NCI-H2171 (cell line): ENCODE measurements around the gene BPIFB6.

Experiments used
- DNase-seq: peaks from one replicate; lab custom pipeline; 2025; lab: John Stamatoyannopoulos, UW

Gene BPIFB6

DNA sequence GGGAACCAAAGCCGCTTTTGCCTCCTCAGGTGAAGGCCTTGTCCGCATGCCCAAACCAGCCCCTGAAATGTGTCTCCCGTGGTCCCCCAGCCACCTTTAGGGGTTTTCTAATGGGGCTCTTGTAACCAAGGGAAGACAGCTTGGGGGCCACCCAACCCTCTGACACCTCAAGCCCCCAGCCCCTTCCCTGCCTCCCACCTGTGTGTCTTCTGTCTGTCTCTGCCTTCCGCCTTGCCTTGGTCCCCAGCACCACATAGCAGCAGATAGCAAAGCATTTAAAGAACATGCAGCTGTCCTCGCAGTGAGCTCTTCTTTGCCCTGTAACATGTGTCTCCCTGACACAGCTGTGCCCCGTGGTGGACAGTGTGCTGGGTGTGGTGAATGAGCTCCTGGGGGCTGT lies 31.8 kb downstream of the BPIFB6 start:
- DNase-seq, result no peak

DNA sequence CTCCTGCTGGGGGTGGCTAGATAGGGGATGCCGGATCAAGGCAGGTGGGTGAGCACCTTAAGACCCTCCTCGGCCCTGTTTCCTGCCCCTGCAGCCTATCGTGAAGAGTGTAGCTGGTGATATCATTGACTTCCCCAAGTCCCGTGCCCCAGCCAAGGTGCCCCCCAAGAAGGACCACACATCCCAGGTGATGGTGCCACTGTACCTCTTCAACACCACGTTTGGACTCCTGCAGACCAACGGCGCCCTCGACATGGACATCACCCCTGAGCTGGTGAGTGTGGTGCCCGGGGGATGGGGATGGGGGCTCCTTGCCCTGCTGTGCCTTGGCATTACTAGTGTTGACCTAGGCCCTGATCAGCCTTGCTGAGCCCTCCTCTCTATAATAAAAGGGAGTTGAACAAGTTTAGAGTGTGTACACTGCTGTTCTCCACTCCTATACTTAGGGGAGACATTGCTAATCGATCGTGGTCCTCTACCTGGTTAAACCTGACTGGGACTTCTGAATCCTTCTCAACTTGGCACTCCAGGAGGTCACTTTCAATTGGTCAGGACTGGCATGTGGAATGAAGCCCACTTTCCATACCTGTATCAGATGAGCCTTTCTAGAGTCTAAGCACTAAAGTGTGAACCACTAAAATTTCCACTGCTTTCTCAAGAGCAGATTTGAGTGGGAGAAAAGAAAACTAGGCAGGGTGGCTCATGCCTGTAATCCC lies 33.3 kb downstream of the BPIFB6 start:
- DNase-seq, result no peak

DNA sequence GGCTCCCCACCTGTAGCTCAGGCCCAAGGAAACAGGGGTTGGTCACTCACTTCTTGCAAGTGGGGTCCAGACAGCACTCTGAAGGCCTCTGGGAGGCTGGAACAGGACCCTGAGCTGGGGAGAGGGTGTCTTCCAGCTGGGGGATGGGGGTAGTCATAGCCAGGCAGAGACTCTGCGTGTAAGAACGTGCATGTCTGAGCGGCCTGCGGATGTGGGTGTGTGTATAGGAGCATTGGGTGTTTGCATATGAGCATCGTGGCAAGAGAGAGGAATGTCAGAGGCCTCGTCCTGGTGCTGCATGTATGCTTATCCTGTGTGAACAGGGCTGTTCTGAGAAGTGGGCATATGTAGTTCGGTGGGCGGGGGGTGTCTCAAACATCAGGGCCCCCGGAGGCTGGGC lies 34.3 kb downstream of the BPIFB6 start:
- DNase-seq, result no peak

DNA sequence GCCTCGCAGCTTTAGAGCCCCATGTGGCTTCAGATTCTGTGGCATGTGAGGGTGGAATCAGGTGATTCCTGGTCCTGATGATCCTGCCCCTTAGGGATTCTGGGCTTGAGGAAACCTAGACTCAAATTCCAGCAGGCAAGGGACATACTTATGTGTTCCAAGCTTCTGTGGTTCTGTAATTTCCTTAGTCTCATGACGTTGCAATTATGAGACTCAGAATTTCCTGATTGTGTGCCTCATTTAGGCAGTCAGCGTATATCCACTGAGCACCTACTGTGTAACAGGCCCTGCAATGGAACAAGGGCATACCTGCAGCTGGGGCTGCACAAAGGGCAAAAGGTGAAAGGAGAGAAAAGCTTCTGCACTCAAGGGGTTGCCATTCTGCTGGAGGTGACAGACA lies 36.4 kb downstream of the BPIFB6 start:
- DNase-seq, result no peak

DNA sequence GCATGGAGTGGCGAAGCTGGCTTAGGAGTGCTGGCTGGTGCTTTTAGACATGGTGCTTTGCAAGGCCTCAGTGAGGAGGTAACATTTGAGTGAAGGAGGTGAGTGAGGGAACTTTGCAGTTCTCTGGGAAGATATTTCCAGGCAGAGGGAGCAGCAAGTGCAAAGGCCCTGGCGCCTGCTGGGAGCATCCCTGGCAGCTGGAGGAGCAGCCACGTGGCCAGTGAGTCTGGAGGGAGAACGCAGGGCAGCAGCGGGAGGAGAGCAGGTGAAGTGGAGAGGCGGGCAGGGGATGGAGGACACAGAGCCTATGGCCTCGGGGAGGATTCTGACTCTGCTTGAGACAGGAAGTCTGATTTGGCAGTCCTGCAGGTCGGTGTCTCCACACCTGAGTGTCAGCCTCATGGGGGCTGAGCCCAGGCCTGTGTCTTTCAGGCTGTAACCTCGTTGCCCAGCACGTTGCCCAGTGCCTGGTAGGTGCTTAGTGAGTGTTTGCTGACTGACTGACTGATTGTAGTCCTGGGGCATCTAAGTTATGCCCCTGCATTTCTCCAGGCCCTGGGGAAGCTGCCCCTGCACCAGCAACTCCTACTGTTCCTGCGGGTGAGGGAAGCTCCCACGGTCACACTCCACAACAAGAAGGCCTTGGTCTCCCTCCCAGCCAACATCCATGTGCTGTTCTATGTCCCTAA lies 36.9 kb downstream of the BPIFB6 start:
- no peak for DNase-seq

DNA sequence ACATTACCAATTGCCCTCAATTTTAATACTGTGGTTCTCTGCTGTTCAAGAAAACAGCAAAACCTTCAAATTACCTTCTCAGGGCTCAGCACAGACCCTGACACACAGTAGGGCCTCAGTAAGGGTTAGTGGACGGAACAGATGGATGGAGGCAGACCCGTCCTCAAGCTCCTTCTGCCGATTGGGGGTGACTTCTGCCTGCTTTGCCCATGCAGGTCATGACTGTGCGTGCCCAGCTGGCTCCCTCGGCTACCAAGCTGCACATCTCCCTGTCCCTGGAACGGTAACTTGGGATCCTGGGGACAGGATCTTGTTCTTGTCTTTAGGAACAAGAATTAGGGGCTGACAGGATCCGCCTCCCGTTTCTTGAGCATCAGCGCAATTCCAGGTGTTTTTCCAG lies 38.2 kb downstream of the BPIFB6 start:
- no peak for DNase-seq

DNA sequence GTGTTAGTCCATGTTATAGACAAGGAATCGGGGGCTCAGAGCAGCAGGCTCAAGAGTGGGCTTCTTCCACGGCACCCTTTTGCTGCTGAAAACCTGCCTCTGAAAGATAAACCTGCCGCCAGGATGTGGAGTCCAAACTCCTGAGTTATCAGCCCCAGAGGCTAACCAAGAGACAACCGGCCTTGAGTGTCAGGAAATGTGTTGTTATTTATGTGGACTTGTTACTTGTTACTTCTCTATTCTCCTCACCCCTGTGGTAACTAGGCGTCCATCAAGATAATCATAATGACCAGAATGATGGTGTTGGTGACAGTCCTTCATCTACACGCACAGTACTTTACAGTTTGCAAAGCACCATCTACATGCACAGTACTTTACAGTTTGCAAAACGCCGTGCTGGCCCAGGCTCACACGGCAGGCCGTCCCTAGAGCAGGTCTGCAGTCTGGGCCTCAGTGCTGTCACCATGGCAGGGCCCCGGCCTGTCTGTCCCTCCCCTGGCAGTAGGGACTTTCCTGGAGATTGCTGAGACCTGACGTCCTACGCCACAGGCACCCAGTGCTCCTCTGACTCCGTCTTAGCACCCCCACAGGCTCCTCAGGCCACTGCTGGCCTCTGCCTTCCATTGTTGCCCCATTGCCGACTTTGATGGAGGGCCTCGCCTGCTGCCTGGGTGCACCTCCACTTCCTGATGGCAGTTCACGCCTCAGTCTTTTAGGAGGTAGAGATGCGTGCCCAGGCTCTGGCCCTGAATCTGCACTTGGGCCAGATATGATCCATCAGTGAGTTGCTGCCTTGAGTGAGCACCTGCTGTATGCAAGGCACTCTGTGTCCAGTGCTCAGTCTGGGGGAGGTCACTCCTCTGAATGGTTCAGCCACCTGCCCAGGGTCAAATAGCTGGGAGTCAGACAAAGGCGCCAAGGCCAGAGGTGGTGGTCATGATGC lies 38.9 kb downstream of the BPIFB6 start:
- no peak for DNase-seq

DNA sequence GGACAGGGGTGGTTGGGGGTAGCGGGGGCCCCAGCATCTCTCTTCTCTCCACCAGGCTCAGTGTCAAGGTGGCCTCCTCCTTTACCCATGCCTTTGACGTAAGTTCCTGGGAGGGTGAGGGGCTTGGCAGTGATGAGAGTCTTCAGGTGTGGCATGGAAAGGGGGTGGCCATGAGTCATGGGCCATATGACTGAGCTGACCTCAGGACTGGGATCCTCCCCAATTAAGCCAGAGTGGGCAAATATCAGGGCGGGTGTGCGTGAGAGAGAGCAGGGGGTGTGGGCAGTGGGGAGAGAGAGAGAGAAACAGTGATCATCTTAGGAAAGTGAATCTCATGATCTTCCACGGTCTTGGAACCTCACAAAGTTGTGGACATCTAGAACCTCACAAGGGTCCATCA lies 39.8 kb downstream of the BPIFB6 start:
- no peak for DNase-seq

DNA sequence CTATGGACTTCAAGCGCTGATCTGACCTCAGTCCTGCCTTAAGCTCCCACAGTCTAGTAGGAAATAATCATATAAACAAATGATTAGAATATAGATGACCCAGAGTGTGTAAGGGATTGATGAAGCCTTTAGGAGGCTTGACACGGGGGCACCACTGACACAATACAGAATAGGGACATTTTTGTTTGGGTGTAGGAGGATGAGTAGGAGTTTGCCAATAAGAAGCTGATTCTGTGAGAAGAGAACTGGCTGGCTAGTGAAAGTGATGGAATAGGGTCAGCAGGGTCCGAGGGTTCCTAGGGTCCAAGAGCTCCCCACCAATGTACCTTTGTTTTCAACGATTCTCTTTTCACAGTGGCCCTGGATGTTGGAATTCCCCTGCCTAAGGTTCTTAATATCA lies 40.9 kb downstream of the BPIFB6 start:
- no peak for DNase-seq

DNA sequence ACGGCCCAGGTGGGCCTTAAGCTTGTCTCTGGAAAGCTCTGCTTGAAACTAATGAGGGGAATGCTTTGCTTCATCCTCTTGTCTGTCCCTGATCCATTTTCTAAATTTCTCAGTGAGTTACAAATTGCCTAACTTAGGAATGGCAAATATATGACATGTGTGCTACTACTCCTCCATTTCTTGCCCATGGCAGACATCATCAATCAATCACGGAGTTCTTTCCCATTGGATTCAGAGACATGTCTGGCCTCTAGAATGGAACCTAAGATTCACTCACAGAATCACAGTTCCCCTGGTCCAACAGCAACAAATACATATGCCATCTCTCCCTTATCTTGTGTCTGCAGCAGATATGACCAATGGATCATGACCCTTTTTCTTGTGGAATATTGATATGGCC lies 41.4 kb downstream of the BPIFB6 start:
- DNase-seq, result no peak

DNA sequence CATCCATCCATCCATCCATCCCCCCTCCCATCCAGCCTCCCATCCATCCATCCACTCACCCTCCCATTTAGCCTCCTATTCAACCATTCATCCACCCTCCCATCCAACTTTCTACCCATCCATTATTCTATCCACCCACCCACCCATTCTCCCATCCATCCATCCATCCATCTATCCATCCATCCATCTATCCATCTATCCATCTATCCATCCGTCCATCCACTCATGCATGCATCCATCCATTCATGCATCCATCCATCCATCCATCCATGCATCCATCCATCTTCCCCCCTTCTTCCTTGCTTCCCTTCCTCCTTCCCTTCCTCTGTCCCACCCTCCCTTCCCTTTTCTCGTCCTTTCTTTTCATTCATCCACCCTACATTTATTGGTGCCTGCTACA lies 43.2 kb downstream of the BPIFB6 start:
- no peak for DNase-seq

DNA sequence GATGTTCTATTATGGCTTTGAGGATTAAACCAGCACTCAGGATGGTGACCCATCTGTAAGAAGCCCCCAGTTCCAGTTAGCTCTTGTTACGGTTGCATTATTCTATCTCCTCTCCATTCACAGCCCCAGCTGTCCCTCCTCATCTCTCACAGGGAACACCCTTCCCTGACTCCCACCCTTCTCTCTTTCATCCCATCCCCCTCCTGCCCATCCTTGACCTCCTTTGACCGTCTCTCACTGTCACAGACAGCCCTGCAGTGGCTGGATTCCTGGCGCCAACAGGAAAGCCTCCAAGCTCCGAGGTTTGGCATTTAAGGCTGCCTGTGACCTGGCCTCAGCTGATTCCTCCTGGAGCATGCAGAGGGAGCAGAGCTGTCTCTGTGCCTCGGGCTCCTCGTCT lies 43.8 kb downstream of the BPIFB6 start:
- DNase-seq, result no peak

DNA sequence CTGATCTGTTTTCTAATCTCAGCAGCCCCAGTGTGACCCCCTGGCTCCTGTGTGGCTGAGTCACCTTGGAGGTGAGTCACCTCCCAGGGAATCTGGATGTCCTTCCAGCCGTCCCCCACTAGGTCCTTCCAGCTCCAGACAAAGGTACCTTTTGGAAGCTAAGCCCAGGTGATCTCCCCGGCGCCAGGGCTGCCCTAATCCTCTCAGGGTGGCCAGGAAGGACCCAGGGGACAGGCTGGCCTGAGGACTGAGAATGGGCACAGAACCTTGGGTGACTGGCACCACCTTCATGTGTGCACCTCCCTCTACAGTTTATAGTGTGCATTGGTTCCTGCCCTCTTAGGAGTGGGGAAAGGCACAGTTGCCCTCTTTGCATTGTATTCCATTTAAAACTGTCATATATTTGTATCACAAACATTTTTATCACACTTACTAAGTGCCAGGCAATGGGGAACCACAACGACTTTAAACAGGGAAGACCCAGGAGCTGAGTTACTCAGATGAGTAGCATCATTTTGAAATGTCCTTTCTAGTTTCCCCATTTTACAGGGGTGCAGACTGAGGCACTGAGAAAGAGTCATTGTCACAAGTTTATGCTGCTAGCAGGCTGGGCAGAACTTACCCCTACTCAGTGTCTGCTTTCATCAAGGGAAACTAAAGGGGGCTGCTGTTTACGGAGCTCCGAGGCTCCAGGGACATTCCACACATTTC lies 45.4 kb downstream of the BPIFB6 start:
- no peak for DNase-seq

DNA sequence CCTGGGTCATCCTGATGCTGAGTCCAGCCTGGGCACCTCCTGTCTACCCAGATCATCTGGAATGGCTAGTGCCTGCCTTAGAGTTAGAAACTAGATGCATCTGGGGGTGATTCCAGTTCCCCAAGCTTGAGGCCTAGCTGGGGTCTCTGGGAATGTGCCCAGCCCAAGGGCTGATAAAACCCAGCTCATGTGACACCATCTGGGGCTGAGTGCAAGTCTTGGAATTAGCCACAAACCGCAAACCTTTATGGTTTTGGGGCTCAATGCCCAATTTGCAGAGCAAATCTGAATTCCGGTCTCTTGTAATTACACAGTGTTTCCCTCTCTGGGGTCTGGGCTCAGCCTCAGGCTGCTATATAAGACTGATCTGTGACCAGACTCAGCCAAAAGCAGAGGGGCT lies 47.8 kb downstream of the BPIFB6 start, which contains the start of gene BPIFB4:
TSS of gene BPIFB4 (plus strand) at position 385 of the 400 bp plus-strand sequence. CDS start 1,884 bp downstream, outside the sequence.
- no peak for DNase-seq

DNA sequence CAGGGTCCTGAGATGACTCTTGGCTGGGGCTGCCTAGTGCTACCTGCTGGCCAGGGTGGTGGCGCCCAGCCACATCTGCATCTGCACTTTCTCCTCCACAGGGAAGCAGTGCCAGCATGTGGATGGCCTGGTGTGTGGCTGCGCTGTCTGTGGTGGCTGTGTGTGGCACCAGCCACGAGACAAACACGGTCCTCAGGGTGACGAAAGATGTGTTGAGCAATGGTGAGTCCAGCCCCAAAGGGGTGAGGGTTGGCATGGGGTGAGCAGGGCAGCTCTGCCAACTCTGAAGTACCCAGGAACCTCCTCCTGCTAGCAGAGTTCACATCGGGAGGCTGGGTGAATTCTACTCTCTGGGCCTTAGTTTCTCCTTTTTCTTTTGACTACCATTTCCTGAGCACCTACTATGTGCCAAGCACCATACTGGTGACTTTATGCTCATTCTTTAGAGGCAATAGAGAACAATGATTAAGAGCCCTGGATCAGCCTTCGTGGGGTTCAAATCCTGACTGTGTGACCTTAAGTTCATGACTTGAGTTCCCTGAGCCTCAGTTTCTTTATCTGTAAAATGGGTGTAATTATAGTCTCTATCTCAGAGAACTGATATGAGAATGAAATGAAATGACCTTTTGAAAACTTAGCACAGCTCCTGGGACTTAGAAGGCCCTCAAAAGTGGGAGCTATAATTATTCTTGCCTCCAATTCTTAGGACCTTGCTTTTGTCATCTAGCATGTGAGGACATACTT lies 50.1 kb downstream of the BPIFB6 start:
- no peak for DNase-seq

DNA sequence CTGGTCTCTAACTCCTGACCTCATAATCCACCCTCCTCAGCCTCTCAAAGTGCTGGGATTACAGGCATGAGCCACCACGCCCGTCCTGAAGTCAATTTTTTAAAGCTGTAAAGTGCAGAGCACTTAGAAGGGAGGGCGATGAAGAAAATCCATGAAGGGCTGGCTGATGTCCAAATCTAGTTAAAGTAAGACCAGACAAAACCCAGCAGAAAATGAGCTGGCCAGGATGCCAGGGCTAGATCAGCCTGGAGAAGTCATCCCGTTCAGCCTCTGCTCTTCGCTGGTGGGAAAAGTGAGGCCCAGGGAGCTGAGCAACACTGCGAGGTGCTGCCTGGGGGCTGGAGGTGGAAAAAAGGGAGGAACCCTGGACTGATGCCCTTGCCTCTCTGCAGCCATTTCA lies 51.1 kb downstream of the BPIFB6 start:
- DNase-seq, result no peak

DNA sequence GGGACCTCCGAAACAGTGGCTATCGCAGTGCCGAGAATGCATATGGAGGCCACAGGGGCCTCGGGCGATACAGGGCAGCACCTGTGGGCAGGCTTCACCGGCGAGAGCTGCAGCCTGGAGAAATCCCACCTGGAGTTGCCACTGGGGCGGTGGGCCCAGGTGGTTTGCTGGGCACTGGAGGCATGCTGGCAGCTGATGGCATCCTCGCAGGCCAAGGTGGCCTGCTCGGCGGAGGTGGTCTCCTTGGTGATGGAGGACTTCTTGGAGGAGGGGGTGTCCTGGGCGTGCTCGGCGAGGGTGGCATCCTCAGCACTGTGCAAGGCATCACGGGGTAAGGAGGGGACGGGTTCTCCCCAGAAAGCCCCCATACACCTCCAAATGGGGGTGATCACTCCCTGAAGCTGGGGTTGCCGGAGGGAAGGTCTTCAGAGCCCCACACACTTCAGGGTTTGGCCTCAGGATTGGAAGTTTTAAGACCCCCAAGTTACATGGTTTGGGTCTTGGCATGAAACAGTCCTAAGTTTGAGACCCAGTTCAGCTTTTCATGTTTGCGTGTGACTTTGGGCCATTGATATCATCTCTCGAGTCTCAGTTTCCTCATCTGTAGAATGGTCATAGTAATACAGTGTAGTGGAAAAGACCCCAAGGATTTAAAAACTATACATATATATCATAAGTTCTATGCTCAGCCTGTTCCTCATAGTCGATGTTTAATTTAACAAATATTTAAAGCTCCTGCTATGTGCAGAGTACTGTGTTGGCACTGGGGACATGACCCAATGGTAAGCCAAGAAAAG lies 52.3 kb downstream of the BPIFB6 start:
- no peak for DNase-seq

DNA sequence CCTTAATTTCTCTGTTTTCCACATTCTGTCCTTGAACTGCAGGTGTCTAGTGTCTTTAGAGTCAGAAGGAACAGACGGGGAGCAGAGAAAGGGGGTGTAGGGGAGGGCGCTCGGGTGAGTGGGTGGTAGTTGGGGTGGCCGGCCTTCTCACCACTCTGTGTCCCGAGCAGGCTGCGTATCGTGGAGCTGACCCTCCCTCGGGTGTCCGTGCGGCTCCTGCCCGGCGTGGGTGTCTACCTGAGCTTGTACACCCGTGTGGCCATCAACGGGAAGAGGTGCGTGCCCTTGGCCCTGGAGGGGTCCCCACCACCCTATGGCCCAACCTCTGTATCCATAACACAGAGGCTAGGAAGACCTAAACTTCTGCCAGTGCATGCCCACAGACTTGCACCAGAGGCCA lies 53.3 kb downstream of the BPIFB6 start:
- DNase-seq, result no peak

DNA sequence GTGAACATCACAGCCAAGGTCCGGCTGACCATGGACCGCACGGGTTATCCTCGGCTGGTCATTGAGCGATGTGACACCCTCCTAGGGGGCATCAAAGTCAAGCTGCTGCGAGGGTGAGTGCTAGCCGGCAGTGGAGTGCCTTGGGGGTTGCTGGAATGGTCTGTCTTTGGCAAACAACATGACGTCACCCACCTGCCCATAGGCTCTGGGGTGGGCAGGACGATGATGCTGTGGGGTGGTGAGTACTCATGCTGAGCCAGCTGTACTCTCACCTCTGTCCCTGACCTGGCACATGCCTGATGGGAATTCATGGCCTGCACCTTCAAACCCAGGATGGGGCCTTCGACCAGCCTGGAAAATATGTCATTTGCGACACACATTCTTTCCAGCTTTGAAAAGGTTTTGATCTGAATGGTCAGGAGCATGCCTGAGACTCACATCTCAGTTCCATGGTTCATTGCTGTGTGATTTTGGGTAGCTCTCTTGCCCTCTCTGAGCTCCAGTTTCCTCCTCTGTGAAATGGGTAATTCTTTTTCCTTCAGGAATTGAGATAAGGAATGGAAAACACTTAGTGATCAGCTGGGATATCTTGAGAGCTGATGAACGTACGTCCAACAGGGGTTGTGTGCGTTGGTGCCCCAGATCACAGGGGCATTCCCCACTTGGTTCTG lies 54.7 kb downstream of the BPIFB6 start:
- DNase-seq, result no peak

DNA sequence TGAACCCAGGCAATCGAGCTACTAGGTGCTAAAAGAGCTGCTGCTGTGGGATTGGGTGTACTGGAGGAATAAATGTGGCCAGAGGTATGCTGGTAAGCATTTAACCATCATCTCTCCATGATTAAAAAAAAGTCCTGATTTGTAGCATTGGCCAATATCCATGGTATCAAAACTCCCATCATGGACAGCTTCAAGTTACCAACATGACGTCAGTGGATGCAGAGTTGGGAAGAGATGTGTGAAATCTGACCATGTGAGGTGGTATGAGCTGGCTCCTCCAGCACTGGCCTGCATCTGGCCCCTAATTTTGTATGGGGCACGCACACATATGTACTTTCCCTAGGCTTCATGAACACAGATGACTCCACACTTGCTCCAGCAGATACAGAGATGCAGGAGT lies 59.7 kb downstream of the BPIFB6 start:
- DNase-seq, result no peak
